SK-MEL-5 (cell line): ENCODE results near the gene MSMP. TPM values are rescaled to one million over a fixed set of nuclear protein-coding genes. Genes with fewer than 3 reads are reported as not detected.
A peak's percentile ranks its signal among the peaks of the same experiment; 100 is the strongest.

Experiments
- DNase-seq: peaks from one replicate; pipeline ENCODE4 v3.0.0-alpha.2; 2016; ENCODE audit warnings: low read depth, low spot score
- in situ Hi-C: cut with HindIII; loops from 2 replicates; pipeline ENCODE4 v1.10.0; 2016; ENCODE audit warnings: low sequenced_read_pairs, high pct_unique_total_duplicates, low pct_unique_long_range_greater_than_20kb
- total RNA-seq: library from RNA; depleted of rRNA; stranded (reverse); fragments of >200 nt; shearing (Covaris generic); gene quantifications from 2 replicates; pipeline ENCODE4 v1.2.3, GENCODE V29; 2014

The MSMP gene
- total RNA-seq, 1 experiment from 2014 or later: not detected

- in situ Hi-C loops: no loop called here
- no peak for DNase-seq
Observed at GRCh38 chr9:35749515-35750255, 4.4 kb downstream of the MSMP start.

GRCh38 chr9:35748858-35749514, 5.1 kb downstream of the MSMP start, which contains the start of the genes GBA2 and RGP1:
Gene GBA2 (minus strand): TSS chr9:35749228. CDS start chr9:35748704, 524 bp downstream.
Gene RGP1 (plus strand): TSS chr9:35749287. CDS start chr9:35749756, 469 bp downstream.
- in situ Hi-C loops: no loop called here
- peak; percentile 72 for DNase-seq

- no peak for DNase-seq
- in situ Hi-C loops: no loop called here
Observed at GRCh38 chr9:35748242-35748857, 5.7 kb downstream of the MSMP start.

- DNase-seq: no peak
- in situ Hi-C loops: no loop called here
Observed at GRCh38 chr9:35746583-35746982, 7.5 kb downstream of the MSMP start.

- no peak for DNase-seq
- in situ Hi-C loops: no loop called here
Observed at GRCh38 chr9:35745569-35745968, 8.5 kb downstream of the MSMP start.

GRCh38 chr9:35743880-35744518, 10.1 kb downstream of the MSMP start:
- no peak for DNase-seq
- in situ Hi-C loops: no loop called here

- DNase-seq: no peak
- in situ Hi-C loops: no loop called here
Observed at GRCh38 chr9:35743452-35743851, 10.6 kb downstream of the MSMP start.

GRCh38 chr9:35741740-35742139, 12.3 kb downstream of the MSMP start:
- in situ Hi-C loops: no loop called here
- no peak for DNase-seq

GRCh38 chr9:35740243-35740642, 13.8 kb downstream of the MSMP start:
- in situ Hi-C loops: no loop called here
- DNase-seq: no peak

GRCh38 chr9:35738924-35739323, 15.2 kb downstream of the MSMP start:
- no peak for DNase-seq
- in situ Hi-C loops: no loop called here

- in situ Hi-C loops: no loop called here
- no peak for DNase-seq
Observed at GRCh38 chr9:35738186-35738585, 15.9 kb downstream of the MSMP start.

GRCh38 chr9:35737143-35737542, 16.9 kb downstream of the MSMP start:
- in situ Hi-C loops: no loop called here
- no peak for DNase-seq

- in situ Hi-C loops: no loop called here
- DNase-seq: peak; percentile 87
Observed at GRCh38 chr9:35736201-35736633, 17.9 kb downstream of the MSMP start.

GRCh38 chr9:35734096-35734495, 20.0 kb downstream of the MSMP start:
- in situ Hi-C loops: no loop called here
- no peak for DNase-seq

- in situ Hi-C loops: no loop called here
- DNase-seq: peak; percentile 59
Observed at GRCh38 chr9:35732800-35733541, 21.1 kb downstream of the MSMP start.

GRCh38 chr9:35732185-35732799, 21.8 kb downstream of the MSMP start, which contains the start of the genes CREB3 and TLN1:
Gene CREB3 (plus strand): TSS chr9:35732666. CDS start chr9:35732773, 107 bp downstream.
Gene TLN1 (minus strand): TSS chr9:35732195. CDS start chr9:35725694, 6,501 bp downstream.
- DNase-seq: peak; percentile 96
- in situ Hi-C loops: no loop called here
